ENCODE results near the gene GALNT17.

- TF ChIP-seq, protein P1, sequence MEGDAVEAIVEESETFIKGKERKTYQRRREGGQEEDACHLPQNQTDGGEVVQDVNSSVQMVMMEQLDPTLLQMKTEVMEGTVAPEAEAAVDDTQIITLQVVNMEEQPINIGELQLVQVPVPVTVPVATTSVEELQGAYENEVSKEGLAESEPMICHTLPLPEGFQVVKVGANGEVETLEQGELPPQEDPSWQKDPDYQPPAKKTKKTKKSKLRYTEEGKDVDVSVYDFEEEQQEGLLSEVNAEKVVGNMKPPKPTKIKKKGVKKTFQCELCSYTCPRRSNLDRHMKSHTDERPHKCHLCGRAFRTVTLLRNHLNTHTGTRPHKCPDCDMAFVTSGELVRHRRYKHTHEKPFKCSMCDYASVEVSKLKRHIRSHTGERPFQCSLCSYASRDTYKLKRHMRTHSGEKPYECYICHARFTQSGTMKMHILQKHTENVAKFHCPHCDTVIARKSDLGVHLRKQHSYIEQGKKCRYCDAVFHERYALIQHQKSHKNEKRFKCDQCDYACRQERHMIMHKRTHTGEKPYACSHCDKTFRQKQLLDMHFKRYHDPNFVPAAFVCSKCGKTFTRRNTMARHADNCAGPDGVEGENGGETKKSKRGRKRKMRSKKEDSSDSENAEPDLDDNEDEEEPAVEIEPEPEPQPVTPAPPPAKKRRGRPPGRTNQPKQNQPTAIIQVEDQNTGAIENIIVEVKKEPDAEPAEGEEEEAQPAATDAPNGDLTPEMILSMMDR (conservative IDR thresholded peaks at IDR 0.05; ENCODE audit: low read length) = no peak
- TF ChIP-seq EZH2phosphoT487 (IDR thresholded peaks at IDR 0.05; ENCODE audit: borderline replicate concordance) = no peak
Observed at GRCh38 chr7:71254751-71255150, 122.8 kb downstream of the GALNT17 start.

Data from Loucy (cell line).